GM19193 (cell line): ENCODE data around the gene DPH3.

ENCODE experiments used
- POLR2A ChIP-seq: IDR thresholded peaks from 4 replicates; pipeline ENCODE4 v1.6.1; 2011; ENCODE audit not compliant: insufficient read depth, insufficient read length; ENCODE audit errors: extremely low read depth

Gene DPH3

DNA sequence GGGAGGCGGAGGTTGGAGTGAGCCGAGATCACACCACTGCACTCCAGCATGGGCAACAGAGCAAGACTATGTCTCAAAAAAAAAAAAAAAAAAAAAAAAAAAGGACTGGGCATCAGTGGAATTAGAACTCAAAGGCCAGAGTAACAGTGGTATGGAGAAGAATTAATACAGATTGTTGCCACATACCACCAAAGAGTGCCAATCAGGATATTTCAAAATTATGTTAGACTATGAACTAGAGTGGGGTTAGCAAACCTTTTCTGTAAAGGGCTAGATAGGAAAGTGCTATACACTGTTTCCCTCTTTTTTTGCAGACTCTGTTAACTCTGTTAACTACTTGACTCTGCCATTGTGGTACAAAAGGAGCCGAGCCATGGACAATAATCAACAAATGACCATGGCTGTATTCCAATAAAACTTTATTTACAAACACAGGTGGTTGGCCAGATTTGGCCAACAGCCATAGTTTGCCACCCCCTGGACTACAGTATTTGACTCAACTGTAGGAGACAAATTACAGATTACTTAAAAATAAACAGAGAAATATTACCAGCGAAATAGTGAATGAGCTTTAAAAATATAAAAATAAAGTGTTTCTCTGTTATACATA is 28.6 kb downstream of the DPH3 start:
- TF ChIP-seq POLR2A: no peak

- no peak for TF ChIP-seq POLR2A
Observed at GRCh38 chr3:16234281-16234680, 30.5 kb downstream of the DPH3 start.

DNA sequence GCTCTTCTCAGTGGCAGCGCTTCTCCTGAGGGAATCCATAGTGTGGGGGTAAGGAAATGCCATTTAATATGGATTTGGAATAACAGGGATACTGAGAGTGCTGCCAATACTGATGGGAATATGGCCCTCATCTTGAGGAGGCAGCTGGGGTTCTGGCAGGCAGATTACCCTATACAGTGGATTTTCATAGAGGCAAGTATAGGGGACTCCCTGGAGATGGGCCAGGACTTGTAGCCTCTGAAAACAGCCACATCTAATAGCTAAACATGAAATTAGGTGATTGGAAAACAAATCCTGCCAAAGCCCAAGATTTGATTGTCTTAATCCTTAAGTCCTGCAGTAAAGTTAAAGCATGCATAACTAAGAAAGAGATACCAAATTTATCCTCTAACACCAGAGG is 30.9 kb downstream of the DPH3 start:
- no peak for TF ChIP-seq POLR2A

DNA sequence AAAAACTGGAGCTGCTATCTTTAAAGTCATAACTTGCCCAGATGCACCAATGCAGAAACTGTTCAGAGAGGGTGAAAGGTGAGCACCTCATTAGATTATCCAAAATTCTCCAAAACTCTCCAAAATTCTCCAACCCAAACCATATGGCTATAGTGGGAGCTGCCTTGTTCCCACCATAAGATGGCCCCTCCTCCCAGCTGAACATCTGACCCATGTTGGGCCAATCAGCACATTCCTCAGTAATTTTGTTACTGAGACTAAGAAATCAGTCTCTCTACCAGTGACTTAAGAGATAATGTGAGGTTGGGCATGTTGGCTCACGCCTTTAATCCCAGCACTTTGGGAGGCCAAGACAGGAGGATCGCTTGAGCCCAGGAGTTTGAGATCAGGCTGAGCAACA is 32.8 kb downstream of the DPH3 start:
- TF ChIP-seq POLR2A: no peak

GRCh38 chr3:16229681-16230080 is 35.1 kb downstream of the DPH3 start:
- no peak for TF ChIP-seq POLR2A

DNA sequence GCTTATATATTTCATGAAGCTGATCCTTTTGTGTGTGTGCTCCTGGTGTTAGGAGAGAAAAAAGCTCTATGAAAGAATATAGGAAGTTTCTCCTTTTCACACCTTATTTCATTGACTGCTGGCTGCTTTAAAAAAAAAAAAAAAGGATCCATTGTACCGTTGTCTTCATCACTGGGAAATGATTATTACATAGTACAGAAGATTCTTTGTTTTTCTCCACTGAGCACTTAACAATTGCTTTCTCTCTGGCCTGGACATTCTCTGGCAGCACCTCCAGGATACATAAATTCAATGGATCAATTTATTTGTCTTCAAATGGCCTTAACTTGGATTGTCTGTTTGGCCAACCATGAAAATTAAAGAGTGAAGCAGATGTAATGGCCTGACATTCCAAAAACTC is 37.2 kb downstream of the DPH3 start:
- no peak for TF ChIP-seq POLR2A

GRCh38 chr3:16224325-16224724 is 40.4 kb downstream of the DPH3 start:
- TF ChIP-seq POLR2A: no peak

- no peak for TF ChIP-seq POLR2A
Observed at GRCh38 chr3:16222547-16222946, 42.2 kb downstream of the DPH3 start.

- no peak for TF ChIP-seq POLR2A
Observed at GRCh38 chr3:16221990-16222389, 42.8 kb downstream of the DPH3 start.

DNA sequence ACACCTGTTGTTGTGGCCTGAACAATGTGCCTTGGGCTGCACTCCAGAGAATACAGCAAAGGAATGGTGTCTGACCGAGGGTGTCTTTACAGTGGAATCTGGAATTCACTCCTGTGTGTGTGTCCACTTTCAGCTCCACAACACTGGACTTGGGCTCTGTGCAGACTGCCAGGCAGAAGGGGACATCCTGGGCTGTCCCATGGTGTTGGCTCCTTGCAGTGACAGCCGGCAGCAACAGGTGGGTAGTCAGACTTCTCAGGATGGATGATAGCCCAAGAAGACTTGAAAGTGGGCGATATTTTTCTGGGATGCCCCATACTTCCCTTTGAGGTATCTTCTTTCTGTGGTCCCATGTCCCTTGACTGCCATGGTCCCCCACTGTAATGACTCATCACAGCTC is 45.0 kb downstream of the DPH3 start:
- TF ChIP-seq POLR2A: no peak

DNA sequence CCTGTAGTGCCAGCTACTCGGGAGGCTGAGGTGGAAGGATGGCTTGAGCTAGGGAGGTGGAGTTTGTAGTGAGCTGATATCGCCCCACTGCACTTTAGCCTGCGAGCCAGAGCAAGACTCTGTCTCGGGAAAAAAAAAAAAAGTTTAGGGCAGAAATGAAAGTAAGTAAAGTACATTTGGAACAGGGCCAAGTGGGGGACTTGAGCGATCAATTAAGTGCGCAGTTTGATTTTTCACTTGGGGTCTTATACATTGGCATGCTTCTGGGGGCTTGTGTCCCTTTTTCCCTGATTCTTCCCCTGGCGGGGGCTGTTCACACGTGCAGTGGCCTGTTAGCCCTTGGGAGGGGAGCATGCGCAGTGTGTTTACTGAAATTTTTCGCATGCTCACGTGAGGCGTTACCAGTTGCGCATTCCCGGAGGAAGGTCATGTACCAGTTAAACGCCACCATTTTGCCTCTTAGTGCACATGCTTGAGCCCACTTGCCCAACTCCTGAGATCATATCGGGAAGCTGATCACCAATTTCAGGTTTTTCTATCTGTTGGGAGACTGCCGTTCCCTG is 48.3 kb downstream of the DPH3 start:
- TF ChIP-seq POLR2A: no peak

DNA sequence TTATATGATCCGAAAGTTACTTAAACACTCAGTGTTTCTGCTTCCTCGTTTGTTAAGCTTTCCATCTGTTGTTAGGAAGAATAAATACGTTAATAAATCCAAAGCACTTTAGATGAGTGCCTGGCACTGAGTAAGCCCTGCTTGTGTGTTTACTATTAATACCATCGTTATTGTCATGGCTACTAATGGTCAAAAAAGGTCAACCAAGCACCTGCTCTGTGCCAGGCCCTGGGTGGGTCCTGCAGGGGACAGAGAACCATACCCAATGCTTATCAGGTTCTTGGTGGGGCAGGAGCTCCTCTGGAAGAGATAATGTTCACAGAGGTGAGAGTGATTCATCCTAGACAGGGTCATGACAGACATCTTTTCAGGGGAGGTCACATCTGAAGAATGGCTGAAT is 50.4 kb downstream of the DPH3 start:
- TF ChIP-seq POLR2A: no peak

DNA sequence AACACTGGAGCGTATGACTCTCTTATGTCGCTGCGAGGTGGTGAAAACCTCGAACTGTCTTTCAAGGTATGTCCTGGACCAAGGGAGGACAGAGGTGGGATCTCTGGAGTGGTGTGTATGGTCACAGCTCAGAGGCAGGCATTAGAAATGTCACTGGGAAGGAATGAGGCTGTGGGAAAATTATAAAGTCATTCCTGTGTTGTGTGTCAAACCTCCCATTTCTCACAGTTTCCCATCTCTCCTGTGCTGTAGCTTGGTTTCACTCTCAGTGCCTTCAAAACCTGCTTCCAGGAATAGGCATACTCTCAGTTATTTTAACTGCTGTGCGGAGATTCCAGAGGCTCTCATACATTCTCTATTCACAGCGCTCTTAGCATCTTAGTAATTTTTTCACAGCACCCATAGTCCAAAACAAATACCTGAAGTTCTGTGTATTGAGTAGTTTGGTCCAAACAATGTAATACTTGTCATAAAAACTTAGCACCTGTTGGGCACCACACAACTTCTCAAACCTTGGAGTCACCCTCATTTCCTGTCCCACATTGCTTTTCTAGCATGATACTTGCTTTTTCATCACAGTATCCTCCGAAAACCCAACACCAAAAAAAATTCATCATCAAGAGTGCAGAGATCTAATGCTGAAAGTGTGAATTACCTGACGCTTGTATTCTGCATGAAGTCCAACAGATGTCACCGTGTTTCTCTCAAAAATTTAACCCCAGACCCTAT is 53.4 kb downstream of the DPH3 start:
- no peak for TF ChIP-seq POLR2A
